HG02943 (cell line): ENCODE results near the gene CDX1.

ENCODE experiments used
- ATAC-seq: cut with Tn5 transposase; IDR thresholded peaks from one replicate; pipeline ENCODE4 v1.9.1; 2021; ENCODE audit warnings: mild to moderate bottlenecking, low read depth, moderate library complexity; ENCODE audit not compliant: unreplicated experiment

Gene CDX1

GRCh38 chr5:150161242-150162141 lies 5.1 kb upstream of the CDX1 start:
- ATAC-seq: peak; percentile 69

DNA sequence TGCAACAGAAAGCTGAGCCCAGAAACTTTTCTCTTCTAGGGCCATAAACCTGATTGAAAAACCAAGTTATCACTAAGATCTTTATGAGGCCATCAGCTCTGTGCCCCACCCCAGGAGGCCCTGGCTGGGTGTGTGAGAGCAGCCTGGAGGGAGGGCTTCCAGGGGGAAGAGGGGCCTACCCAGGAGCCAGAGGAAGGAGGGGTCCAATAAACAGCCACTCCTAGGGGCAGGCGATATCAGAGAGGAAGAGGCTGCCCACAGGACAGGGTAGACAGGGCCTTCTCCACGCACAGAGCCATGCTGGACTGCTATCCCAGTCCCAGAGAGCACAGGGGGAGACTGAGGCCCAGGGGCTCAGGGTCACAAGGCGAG lies 4.5 kb upstream of the CDX1 start:
- ATAC-seq: no peak

- ATAC-seq: no peak
These were observed 3.5 kb upstream of the CDX1 start for GRCh38 chr5:150163035-150163434.

GRCh38 chr5:150163547-150164059 lies 3.0 kb upstream of the CDX1 start:
- no peak for ATAC-seq

GRCh38 chr5:150164211-150164980 lies 2.2 kb upstream of the CDX1 start:
- no peak for ATAC-seq

GRCh38 chr5:150166037-150166649 lies 435 bp upstream of the CDX1 start:
- ATAC-seq: no peak

DNA sequence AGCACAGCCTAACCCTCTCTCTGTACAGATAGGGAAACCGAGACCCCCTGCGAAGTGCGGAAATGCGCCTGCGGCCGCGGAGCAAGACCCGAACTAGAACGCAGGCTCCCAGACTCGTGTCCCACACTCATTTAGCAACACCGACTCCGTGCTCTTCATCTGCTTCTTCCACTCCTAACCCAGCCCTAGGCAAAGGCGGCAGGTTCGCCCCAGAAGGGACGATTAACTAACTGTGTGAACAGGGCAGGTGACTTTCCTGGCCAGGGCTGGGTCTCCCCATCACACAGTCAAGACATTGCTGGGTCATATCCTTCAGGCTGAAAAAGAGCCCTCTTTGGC lies 903 bp downstream of the CDX1 start:
- no peak for ATAC-seq

GRCh38 chr5:150167908-150168307 lies 1.3 kb downstream of the CDX1 start:
- ATAC-seq: no peak

GRCh38 chr5:150168864-150169263 lies 2.3 kb downstream of the CDX1 start:
- ATAC-seq: no peak

- ATAC-seq: no peak
These were observed 5.6 kb downstream of the CDX1 start for GRCh38 chr5:150172145-150172544.

- no peak for ATAC-seq
These were observed 6.0 kb downstream of the CDX1 start for GRCh38 chr5:150172556-150172955.

- no peak for ATAC-seq
These were observed 6.6 kb downstream of the CDX1 start for GRCh38 chr5:150173161-150173560.

- ATAC-seq: no peak
These were observed 7.7 kb downstream of the CDX1 start for GRCh38 chr5:150174285-150174684.

GRCh38 chr5:150175076-150175475 lies 8.5 kb downstream of the CDX1 start:
- no peak for ATAC-seq

DNA sequence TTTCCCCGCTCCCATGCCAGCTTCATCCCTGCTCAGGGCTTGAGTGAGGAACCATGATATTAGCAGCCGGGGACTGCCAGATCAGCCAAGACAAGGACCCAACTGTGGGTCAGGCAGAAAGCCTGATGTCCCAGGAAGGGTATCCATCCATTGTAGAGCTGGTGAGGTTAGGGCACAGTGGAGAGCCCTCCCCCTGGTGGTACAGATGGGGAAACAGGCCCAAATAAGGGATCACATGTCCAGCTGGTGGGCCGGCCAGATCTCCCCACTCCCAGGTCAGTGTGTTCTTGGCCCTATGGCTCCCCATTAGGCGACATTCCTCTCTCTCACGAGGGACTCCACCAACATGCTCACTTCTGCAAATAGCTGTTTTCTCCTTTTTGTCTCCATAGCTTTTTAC lies 9.0 kb downstream of the CDX1 start:
- no peak for ATAC-seq

DNA sequence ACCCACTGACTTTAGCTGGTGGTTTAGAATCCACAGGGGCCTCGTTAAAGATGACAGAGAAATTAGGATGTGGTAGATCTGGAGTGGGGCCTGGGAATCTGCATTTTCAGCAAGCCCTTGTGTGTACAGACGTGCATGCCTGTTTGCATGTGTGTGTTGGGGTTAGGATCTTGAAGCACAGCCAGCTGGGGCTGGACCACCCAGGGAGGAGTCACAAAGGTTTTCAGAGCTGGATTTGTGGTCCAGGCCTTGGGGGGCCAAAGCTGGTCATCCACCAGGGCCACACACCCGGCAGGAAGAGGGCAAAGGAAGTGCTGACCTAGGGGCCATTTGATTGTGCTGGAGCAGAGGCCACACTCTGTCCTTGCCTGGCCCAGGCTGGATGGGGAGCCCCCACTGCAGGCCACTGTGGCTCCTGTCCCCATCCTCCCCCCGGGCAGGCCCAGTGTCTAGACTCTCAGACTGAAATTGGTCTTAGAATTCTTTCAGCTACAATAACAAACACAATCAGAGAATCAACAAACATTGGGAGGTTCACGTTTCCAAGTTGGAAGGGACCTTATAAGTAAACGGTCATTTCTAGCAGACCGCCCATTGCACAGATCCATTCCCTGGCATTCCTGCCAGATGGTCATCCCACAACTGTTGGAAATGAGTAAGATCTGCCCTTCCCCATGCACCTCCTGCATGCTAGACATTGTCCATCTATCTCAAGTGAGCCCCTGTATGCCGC lies 10.3 kb downstream of the CDX1 start:
- no peak for ATAC-seq

DNA sequence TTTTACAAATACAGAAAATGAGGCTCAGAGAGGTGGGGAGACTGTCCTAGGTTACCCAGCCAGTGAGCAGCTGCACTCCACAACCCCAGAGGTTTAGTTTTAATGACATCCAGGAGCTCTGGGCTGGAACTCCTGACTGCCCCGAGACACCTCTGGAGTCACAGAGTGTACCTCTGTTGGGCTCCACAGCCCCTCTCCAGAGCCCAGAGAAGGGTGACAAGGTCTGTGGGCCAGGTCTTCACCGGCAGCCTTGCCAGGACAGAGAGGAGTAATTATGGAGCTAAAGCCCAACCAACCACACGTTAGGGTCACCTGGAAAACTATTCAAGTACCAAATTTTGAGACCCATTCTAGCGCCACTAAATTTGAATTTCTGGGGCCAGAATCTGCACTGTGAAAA lies 11.1 kb downstream of the CDX1 start:
- no peak for ATAC-seq

DNA sequence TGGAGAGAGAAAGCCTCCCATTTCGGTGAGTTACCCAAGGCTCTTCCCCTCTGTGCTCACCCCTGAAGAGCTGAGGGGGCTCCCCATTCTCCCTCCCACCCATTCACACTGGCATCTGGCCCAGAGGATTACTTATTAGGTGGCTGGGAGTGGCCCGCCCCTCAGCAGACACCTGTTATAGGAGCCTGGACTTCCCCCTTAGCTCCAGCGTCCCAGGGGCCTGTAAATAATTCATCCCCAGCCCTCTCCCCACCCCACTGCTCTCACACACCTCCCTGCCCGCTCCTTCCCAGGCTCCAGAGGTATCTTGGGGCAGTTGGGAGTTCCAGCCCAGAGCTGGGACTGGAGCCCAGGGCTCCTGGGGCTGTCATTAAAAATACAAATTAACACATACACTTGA lies 11.7 kb downstream of the CDX1 start:
- ATAC-seq: no peak

DNA sequence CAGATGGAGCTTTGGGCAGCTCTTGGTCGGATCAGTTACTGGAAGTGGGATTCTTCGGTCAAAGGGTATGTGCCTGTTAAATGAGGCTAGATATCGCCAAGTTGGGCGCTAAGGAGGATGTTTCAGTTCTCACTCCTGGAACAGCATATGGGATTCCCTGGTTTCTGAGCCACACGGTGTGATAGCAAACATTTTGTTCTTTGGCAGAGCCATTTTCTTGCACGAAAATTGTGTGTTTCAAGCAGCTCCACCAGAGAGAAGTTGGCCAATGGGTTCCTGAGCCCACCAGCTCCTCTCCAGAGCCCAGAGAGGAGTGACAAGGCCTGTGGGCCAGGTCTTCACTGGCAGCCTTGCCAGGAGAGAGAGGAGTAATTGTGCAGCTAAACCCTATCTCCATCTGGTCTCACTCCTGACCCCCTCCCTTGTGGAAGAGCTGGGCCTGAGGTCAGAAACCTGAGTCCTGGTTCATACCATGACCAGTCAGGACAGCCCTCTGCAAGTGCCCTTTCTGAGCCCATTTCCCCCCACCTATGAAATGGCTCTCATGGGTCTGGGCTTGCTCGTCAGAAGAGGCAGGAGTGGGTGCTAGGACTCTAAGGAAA lies 12.5 kb downstream of the CDX1 start:
- ATAC-seq: no peak
